NB4 (cell line): ENCODE results near the gene ZDHHC11.

Source experiments
- MYC ChIP-seq: IDR thresholded peaks from 2 replicates; pipeline ENCODE4 v1.6.1; 2011; ENCODE audit warnings: low read depth, low read length
- POLR2A ChIP-seq: IDR thresholded peaks from 2 replicates; pipeline ENCODE4 v1.6.1; 2011; ENCODE audit warnings: mild to moderate bottlenecking; ENCODE audit not compliant: insufficient read length; ENCODE audit errors: extremely low read depth
- TF ChIP-seq, protein P1 (sequence below): IDR thresholded peaks from one replicate; pipeline ENCODE4 v1.5.1; 2012; ENCODE audit warnings: low read depth, low read length
- TF ChIP-seq, protein P2 (sequence below): IDR thresholded peaks from 2 replicates; pipeline ENCODE4 v1.6.1; 2011; ENCODE audit warnings: low read depth, low read length

DNA sequence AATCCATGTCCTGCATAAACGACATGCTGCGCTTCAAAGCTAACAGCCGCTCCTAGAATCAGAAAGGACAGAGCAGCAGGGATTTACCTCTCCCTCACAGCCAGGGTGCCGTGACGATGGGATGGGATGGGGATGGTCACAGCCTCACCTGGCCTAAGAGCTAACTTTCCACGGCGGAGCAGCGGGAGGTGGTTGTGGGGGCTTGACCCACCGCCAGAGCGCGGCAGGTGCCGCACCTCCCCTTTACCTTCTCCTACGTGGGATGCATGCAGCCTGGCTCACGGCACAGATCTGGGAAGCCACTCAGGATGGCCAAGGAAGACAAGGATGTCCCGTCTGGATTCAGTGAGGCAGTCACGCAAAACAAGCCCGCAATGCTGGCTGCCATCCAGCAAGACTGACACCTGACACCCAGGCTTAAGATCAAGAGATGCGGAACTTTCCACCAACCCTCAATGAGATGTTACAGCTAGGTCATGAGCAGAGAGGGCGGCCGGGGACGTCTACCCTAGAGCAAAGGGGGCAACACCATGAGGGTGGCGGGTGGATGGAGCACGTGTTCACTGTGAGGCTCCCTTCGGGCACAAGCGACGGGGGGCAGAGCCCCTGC is 36.0 kb upstream of the ZDHHC11 start:
- TF ChIP-seq, protein P1, sequence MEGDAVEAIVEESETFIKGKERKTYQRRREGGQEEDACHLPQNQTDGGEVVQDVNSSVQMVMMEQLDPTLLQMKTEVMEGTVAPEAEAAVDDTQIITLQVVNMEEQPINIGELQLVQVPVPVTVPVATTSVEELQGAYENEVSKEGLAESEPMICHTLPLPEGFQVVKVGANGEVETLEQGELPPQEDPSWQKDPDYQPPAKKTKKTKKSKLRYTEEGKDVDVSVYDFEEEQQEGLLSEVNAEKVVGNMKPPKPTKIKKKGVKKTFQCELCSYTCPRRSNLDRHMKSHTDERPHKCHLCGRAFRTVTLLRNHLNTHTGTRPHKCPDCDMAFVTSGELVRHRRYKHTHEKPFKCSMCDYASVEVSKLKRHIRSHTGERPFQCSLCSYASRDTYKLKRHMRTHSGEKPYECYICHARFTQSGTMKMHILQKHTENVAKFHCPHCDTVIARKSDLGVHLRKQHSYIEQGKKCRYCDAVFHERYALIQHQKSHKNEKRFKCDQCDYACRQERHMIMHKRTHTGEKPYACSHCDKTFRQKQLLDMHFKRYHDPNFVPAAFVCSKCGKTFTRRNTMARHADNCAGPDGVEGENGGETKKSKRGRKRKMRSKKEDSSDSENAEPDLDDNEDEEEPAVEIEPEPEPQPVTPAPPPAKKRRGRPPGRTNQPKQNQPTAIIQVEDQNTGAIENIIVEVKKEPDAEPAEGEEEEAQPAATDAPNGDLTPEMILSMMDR = no peak
- TF ChIP-seq POLR2A (no peak), MYC (no peak)
- TF ChIP-seq, protein P2, sequence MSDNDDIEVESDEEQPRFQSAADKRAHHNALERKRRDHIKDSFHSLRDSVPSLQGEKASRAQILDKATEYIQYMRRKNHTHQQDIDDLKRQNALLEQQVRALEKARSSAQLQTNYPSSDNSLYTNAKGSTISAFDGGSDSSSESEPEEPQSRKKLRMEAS = no peak
